HFFc6 (cell line): ENCODE data around the gene LIMA1. TPM values are rescaled to one million over a fixed set of nuclear protein-coding genes. Genes with fewer than 3 reads are reported as not detected.

Experiments used
- DNase-seq: peaks from one replicate; pipeline ENCODE4 v3.0.0-alpha.2; 2018
- H3K27ac Mint-ChIP-seq: 2 replicates; pipeline ENCODE4 v1.8.0; 2020; ENCODE audit warnings: mild to moderate bottlenecking, mixed read lengths
- H3K27me3 Mint-ChIP-seq: 2 replicates; pipeline ENCODE4 v1.8.0; 2021; ENCODE audit warnings: mild to moderate bottlenecking, moderate library complexity, mixed read lengths; ENCODE audit not compliant: insufficient read depth
- H3K36me3 Mint-ChIP-seq: 2 replicates; pipeline ENCODE4 v1.8.0; 2021; ENCODE audit warnings: low read depth, mixed read lengths
- H3K4me1 Mint-ChIP-seq: 2 replicates; pipeline ENCODE4 v1.8.0; 2020; ENCODE audit warnings: low read depth, mixed read lengths
- H3K4me3 Mint-ChIP-seq: 2 replicates; pipeline ENCODE4 v1.8.0; 2020; ENCODE audit warnings: mild to moderate bottlenecking, moderate library complexity, mixed read lengths
- H3K9me3 Mint-ChIP-seq: 2 replicates; pipeline ENCODE4 v1.8.0; 2020; ENCODE audit warnings: mild to moderate bottlenecking, mixed read lengths
- CTCF ChIP-seq: fragments of 200-600 bp; sonication (generic); IDR thresholded peaks from 2 replicates; pipeline ENCODE4 v1.5.0; 2021; ENCODE audit warnings: antibody characterized with exemption, mild to moderate bottlenecking
- total RNA-seq, 6 experiments: library from RNA; stranded (reverse); fragmentation: NEBNext Ultra II Directional; extraction: Animal tissue kit (Norgen Biotek cat#: 25700); gene quantifications; 2 replicates in 1 of 6; 3 replicates in 5 of 6; pipeline ENCODE4 v1.2.3, GENCODE V29; 2021

LIMA1 gene
- total RNA-seq, 6 experiments from 2014 or later, result 259 to 335 (median 298) TPM

- H3K4me3 Mint-ChIP-seq, result no peak overlapping the region
These were observed 51.1 kb downstream of the LIMA1 start for GRCh38 chr12:50232206-50232605.

GRCh38 chr12:50231346-50231745, 52.0 kb downstream of the LIMA1 start:
- H3K9me3 Mint-ChIP-seq, result no peaks in the 10 kb centered on the region
- H3K27ac Mint-ChIP-seq, result no peak overlapping the region

More at GRCh38 chr12:50232206-50232605, 51.1 kb downstream of the LIMA1 start:
- H3K27me3 Mint-ChIP-seq, result no peaks in the 10 kb centered on the region
- H3K36me3 Mint-ChIP-seq, result peaks cover 4% of the 10 kb centered on the region; the same call in 1 of the 2 replicates
- peaks cover 14% of the 10 kb centered on the region for H3K4me1 Mint-ChIP-seq
- no peaks in the 10 kb centered on the region for H3K9me3 Mint-ChIP-seq
- no peak for DNase-seq
- no peak for TF ChIP-seq CTCF
- H3K27ac Mint-ChIP-seq, result no peak overlapping the region

GRCh38 chr12:50230217-50230616, 53.1 kb downstream of the LIMA1 start:
- no peak for TF ChIP-seq CTCF
- Mint-ChIP-seq H3K4me1 (peaks cover 14% of the 10 kb centered on the region), H3K27ac (no peak overlapping the region), H3K9me3 (no peaks in the 10 kb centered on the region), H3K36me3 (no peaks in the 10 kb centered on the region), H3K27me3 (no peaks in the 10 kb centered on the region), H3K4me3 (no peak overlapping the region)
- no peak for DNase-seq

More at GRCh38 chr12:50231346-50231745, 52.0 kb downstream of the LIMA1 start:
- no peak overlapping the region for H3K4me3 Mint-ChIP-seq
- H3K4me1 Mint-ChIP-seq, result peaks cover 14% of the 10 kb centered on the region
- no peaks in the 10 kb centered on the region for H3K36me3 Mint-ChIP-seq
- no peak for DNase-seq
- H3K27me3 Mint-ChIP-seq, result no peaks in the 10 kb centered on the region
- no peak for TF ChIP-seq CTCF

- H3K4me3 Mint-ChIP-seq, result peak overlapping the region; percentile 43
- peak; percentile 62 for DNase-seq
These were observed 59.2 kb downstream of the LIMA1 start for GRCh38 chr12:50224026-50224692.

GRCh38 chr12:50222275-50222783, 61.0 kb downstream of the LIMA1 start:
- Mint-ChIP-seq H3K9me3 (peaks cover 11% of the 10 kb centered on the region; the same call in 1 of the 2 replicates), H3K27ac (no peak overlapping the region), H3K4me1 (peaks cover 22% of the 10 kb centered on the region), H3K36me3 (peaks cover 4% of the 10 kb centered on the region), H3K4me3 (no peak overlapping the region), H3K27me3 (no peaks in the 10 kb centered on the region)
- peak; percentile 60 for TF ChIP-seq CTCF
- DNase-seq, result peak; percentile 92

More at GRCh38 chr12:50224026-50224692, 59.2 kb downstream of the LIMA1 start:
- Mint-ChIP-seq H3K9me3 (no peaks in the 10 kb centered on the region; the same call in 1 of the 2 replicates), H3K27me3 (no peaks in the 10 kb centered on the region), H3K4me1 (peaks cover 6% of the 10 kb centered on the region), H3K27ac (peak overlapping the region; percentile 80), H3K36me3 (no peaks in the 10 kb centered on the region; the same call in 1 of the 2 replicates)
- no peak for TF ChIP-seq CTCF
